ENCODE data around the gene MAGI2. TPM values are rescaled to one million over a fixed set of nuclear protein-coding genes. Genes with fewer than 3 reads are reported as not detected.

MAGI2 gene
- total and polyA plus RNA-seq, 2 donors from 2014 or later: 4.4 to 9.0 TPM

- DNase-seq (no peak), FAIRE-seq (peak; percentile 60)
- Histone ChIP-seq H3K4me3 (ENCODE audit: low read length in 3 of 3) (no peak overlapping the region), H3K4me1 (ENCODE audit: control insufficient read depth in 2 of 3, insufficient read depth in 2 of 3, low read depth in 1 of 3, low read length in 3 of 3) (peaks cover 0 to 16% (median 5%) of the 10 kb centered on the region in 3 donors), H3K27me3 (ENCODE audit: control insufficient read depth, insufficient read depth, low read length) (no peaks in the 10 kb centered on the region), H3K27ac (ENCODE audit: low read depth in 2 of 2, low read length in 2 of 2) (peak overlapping the region in 1 of 2 donors; percentile 16), H3K9me3 (ENCODE audit: control insufficient read depth in 2 of 3, insufficient read depth in 1 of 3, low read length in 3 of 3) (no peaks in the 10 kb centered on the region), H3K36me3 (ENCODE audit: control insufficient read depth in 2 of 3, insufficient read depth in 3 of 3, low read length in 3 of 3) (no peaks in the 10 kb centered on the region), H3K9ac (ENCODE audit: low read length in 3 of 3) (no peak overlapping the region)
- intact Hi-C loops (cut with DNase I): no loop called here
- TF ChIP-seq CTCF (IDR thresholded peaks at IDR 0.05; ENCODE audit: borderline replicate concordance, extremely low read depth, insufficient read depth): no peak
Observed at GRCh38 chr7:79301419-79301818, 152.0 kb downstream of the MAGI2 start.

GRCh38 chr7:79300573-79300972 is 152.9 kb downstream of the MAGI2 start:
- DNase-seq (no peak), FAIRE-seq (no peak)
- no peak for TF ChIP-seq CTCF (IDR thresholded peaks at IDR 0.05; ENCODE audit: borderline replicate concordance, extremely low read depth, insufficient read depth)

GRCh38 chr7:79298145-79298760 is 155.2 kb downstream of the MAGI2 start:
- FAIRE-seq (peak; percentile 96), DNase-seq (peak in 3 of 5 donors; percentile 35 to 72 (median 67))

More at GRCh38 chr7:79300573-79300972, 152.9 kb downstream of the MAGI2 start:
- H3K9ac ChIP-seq (ENCODE audit: low read length in 3 of 3): no peak overlapping the region
- H3K4me3 ChIP-seq (ENCODE audit: low read length in 3 of 3): no peak overlapping the region
- peaks cover 0 to 16% (median 5%) of the 10 kb centered on the region in 3 donors for H3K4me1 ChIP-seq (ENCODE audit: control insufficient read depth in 2 of 3, insufficient read depth in 2 of 3, low read depth in 1 of 3, low read length in 3 of 3)
- no peaks in the 10 kb centered on the region for H3K27me3 ChIP-seq (ENCODE audit: control insufficient read depth, insufficient read depth, low read length)
- no peaks in the 10 kb centered on the region for H3K9me3 ChIP-seq (ENCODE audit: control insufficient read depth in 2 of 3, insufficient read depth in 1 of 3, low read length in 3 of 3)
- intact Hi-C loops (cut with DNase I): no loop called here
- H3K36me3 ChIP-seq (ENCODE audit: control insufficient read depth in 2 of 3, insufficient read depth in 3 of 3, low read length in 3 of 3): no peaks in the 10 kb centered on the region
- H3K27ac ChIP-seq (ENCODE audit: low read depth in 2 of 2, low read length in 2 of 2): peak overlapping the region in 1 of 2 donors; percentile 10

More at GRCh38 chr7:79298145-79298760, 155.2 kb downstream of the MAGI2 start:
- no peak overlapping the region for H3K9ac ChIP-seq (ENCODE audit: low read length in 3 of 3)
- H3K27me3 ChIP-seq (ENCODE audit: control insufficient read depth, insufficient read depth, low read length): no peaks in the 10 kb centered on the region
- H3K4me1 ChIP-seq (ENCODE audit: control insufficient read depth in 2 of 3, insufficient read depth in 2 of 3, low read depth in 1 of 3, low read length in 3 of 3): peaks cover 0 to 10% (median 3%) of the 10 kb centered on the region in 3 donors
- H3K27ac ChIP-seq (ENCODE audit: low read depth in 2 of 2, low read length in 2 of 2): no peak overlapping the region
- no peak overlapping the region for H3K4me3 ChIP-seq (ENCODE audit: low read length in 3 of 3)
- H3K36me3 ChIP-seq (ENCODE audit: control insufficient read depth in 2 of 3, insufficient read depth in 3 of 3, low read length in 3 of 3): no peaks in the 10 kb centered on the region
- peak; percentile 66 for TF ChIP-seq CTCF (IDR thresholded peaks at IDR 0.05; ENCODE audit: borderline replicate concordance, extremely low read depth, insufficient read depth)
- intact Hi-C loops (cut with DNase I): no loop called here
- no peaks in the 10 kb centered on the region for H3K9me3 ChIP-seq (ENCODE audit: control insufficient read depth in 2 of 3, insufficient read depth in 1 of 3, low read length in 3 of 3)
